GM10266 (cell line): Measurements from ENCODE around the gene ARCN1.

ENCODE experiments used
- DNase-seq: peaks from one replicate; pipeline ENCODE4 v3.0.0; 2012; ENCODE audit errors: extremely low spot score
- TF ChIP-seq, protein P1 (sequence below): IDR thresholded peaks from 2 replicates; pipeline ENCODE4 v1.5.1; 2012; ENCODE audit warnings: mild to moderate bottlenecking, low read depth; ENCODE audit not compliant: control insufficient read depth, insufficient read depth; ENCODE audit errors: missing control alignments

The ARCN1 gene

DNA sequence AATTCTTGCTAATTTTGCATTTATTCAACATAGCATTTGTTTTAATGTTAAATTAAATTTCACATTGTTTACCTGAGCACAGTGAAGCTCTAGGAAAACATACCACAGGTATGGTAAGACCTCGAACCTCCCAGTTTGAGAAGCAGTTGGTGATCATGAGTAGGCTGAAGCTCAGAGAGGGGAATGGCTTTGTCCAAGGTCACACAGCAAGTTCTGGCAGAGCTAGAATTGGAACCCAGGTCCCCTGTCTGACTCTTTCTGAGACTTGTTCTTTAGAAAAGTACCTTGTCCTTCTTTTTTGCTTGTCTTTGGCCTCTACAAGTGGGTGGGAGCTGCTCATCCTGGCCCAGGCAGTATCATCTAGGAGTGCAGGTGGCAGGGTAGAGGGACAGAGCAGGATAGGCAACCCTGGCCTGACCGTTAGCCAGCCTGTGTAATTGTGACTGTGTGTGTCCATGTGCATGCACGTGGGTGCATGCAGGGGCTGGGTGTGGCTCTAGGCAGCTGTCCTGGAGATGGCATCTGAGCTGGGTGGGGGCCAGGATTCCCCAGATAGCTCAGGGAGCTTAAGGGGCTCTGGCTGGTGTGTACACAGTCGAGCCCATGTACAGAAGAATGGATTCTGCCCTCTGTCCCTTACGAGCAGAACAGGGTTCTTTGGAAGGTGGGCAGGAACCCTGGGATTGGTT lies 56.8 kb downstream of the ARCN1 start:
- DNase-seq, result no peak

DNA sequence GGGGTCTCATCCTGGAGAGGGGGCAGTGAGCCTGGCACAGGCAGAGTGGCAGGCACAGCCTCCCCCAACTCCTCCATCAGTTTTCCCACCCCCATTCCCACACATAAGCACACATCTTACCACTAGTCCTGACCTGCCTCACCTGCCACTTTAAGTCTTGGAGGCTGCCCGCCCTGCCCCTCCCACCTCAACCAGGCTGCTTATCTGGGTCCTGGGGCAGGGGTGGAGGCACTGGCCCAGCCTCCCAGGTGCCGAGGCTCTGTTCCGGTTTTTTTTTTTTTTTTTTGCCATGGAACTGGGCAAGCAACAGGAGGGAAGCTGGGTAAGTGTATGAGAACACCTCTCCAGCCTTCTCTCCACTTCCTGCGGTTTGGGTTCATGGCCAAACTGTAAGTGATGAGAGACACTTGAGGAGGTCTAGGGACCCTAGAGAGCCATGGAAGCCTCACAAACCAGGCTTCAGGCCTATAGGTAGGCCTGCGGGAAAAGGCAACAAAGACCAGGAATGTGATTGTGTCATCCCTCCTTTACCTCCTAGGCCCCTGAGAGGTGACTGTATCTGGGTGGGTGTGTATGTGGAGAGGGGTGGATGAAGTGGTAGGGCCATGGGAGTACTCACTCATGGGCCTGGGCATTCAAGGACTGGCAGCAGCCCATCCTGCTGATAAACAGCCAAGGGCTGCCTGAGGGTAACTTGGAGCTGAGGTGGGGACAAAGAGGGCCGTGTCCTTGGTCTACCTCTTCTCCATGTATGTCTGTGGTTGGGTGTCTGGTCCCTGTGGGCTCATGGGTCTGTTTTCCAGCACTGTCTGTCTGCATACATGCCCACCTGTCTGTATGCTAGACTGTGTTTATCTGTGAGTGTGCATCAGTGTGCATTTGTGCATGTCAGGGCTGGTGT lies 57.8 kb downstream of the ARCN1 start:
- TF ChIP-seq, protein P1, sequence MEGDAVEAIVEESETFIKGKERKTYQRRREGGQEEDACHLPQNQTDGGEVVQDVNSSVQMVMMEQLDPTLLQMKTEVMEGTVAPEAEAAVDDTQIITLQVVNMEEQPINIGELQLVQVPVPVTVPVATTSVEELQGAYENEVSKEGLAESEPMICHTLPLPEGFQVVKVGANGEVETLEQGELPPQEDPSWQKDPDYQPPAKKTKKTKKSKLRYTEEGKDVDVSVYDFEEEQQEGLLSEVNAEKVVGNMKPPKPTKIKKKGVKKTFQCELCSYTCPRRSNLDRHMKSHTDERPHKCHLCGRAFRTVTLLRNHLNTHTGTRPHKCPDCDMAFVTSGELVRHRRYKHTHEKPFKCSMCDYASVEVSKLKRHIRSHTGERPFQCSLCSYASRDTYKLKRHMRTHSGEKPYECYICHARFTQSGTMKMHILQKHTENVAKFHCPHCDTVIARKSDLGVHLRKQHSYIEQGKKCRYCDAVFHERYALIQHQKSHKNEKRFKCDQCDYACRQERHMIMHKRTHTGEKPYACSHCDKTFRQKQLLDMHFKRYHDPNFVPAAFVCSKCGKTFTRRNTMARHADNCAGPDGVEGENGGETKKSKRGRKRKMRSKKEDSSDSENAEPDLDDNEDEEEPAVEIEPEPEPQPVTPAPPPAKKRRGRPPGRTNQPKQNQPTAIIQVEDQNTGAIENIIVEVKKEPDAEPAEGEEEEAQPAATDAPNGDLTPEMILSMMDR, result no peak
- no peak for DNase-seq

More for the DNA sequence above, 56.8 kb downstream of the ARCN1 start:
- TF ChIP-seq, protein P1, result no peak

DNA sequence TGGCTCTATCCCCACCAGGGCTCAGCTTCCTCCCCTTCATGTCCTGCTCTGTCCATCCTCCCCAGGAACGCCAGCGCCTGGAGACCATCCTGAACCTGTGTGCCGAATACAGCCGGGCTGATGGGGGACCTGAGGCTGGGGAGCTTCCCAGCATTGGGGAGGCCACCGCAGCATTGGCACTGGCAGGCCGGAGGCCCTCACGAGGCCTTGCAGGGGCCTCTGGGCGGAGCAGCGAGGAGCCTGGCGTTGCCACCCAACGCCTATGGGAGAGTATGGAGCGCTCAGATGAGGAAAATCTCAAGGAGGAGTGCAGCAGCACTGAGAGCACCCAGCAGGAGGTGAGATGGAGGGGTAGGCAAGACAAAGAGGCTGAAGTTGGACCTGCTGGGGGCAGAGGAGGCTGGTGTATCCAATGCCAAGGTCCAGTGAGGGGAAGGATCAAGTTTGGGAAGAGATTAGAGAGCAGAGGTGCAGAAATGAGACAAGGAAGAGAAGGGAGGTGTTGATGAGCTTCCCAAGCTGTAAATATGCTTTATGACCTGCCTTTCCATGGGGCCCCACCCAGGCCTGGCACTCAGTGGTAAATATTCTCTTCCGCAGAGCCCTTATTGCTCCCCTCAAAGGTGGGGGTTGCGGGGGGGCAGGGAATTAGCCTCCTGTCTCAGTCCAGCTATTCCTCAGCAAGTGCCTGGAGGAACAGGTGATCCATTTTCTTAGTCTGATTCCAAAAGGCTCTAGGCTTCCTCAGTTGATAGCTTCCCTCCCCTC lies 59.1 kb downstream of the ARCN1 start:
- DNase-seq, result no peak
- TF ChIP-seq, protein P1, result no peak

DNA sequence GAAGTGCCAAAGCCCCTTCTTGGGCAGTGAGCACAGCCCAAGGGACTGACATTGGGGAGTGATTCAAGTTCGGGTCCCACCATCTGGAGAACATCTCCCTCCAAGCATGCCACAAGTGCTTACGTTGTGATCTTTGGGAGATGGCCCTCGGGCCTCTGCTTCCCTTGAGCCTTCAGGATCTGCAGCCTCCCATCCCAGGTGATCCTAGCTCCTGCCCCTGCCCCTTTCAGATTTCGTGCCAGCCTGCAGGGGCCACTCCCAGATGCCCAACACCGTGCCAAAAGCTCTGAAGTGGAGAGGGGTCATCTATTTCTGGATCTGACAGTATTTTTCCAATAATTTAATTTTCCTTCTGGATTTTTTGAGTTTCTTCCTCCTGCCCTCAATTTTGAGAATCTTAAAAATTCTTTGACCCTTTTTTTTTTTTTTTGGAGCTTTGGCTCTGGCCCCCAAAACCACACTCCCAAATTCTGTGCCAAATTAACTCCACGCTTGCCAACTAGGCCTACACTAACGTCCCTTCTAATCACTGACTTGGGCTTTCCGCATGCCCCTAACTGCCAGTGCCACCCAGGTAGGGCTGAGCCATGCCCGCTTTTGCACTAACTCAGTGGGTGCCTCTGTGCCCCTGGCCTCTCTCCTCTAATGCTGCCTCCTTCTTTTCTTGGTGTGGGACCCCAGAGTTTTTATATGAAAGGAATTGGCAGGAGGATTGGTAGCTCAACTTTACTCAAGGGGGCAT lies 60.5 kb downstream of the ARCN1 start:
- TF ChIP-seq, protein P1, result no peak
- no peak for DNase-seq

DNA sequence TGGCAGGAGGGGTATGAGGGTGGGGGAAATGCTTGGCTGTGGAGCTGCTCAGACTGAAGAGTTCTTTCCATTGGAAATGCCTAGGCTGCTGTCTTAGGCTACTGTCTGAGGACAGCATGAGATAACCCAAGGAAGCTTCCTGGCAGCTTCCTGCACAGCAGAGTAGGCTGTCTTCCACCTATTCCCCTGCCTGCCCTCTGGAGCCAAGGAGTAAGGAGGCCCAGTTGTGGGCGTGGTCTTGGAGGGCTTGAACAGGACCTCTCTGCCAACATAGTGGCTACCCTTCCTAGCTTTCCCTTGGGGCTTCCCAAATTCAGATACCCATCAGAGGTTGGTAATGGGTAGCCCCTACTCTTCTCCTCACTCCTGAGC lies 61.1 kb downstream of the ARCN1 start:
- TF ChIP-seq, protein P1, result no peak
- no peak for DNase-seq

DNA sequence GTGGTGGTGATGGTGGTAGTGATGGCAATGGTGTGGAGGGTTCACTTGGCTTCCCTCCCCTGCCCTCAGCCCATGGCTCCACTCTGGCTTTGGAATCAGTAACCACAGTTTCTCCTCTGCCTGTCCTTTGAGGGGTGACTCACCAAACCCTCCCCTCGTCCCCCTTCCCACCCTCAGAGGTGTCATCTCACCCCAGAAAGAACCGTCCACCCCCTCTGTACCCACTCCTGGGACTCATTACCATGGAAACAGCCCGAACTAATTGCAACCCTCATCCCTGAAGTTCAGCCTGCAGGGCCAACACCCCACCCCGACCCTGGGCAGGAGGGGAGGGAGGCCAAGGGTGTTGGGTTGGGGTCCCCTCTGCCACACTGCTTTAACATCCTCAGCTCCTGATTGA lies 61.8 kb downstream of the ARCN1 start:
- DNase-seq, result no peak

More for the DNA sequence above, 61.8 kb downstream of the ARCN1 start:
- TF ChIP-seq, protein P1, result no peak
